Hepatocyte (in vitro differentiated cells): ENCODE results near the gene CDC42BPG. TPM values are rescaled to one million over a fixed set of nuclear protein-coding genes. Genes with fewer than 3 reads are reported as not detected.

Experiments
- DNase-seq: peaks from one replicate; pipeline ENCODE4 v3.0.0-alpha.2; 2016; ENCODE audit warnings: low spot score
- H2AFZ ChIP-seq: fragments of 200-600 bp; sonication (generic); 2 replicates; pipeline ENCODE4 v1.6.0; 2016; ENCODE audit warnings: antibody characterized with exemption, mild to moderate bottlenecking
- H3K27ac ChIP-seq: fragments of 200-600 bp; sonication (generic); 2 replicates; pipeline ENCODE4 v1.5.1; 2016; ENCODE audit warnings: mild to moderate bottlenecking
- H3K27me3 ChIP-seq: fragments of 200-600 bp; sonication (generic); 2 replicates; pipeline ENCODE4 v1.6.1; 2016
- H3K36me3 ChIP-seq: fragments of 200-600 bp; sonication (generic); replicated peaks from 2 replicates; pipeline ENCODE4 v1.5.1; 2016; ENCODE audit warnings: low read depth; ENCODE audit not compliant: insufficient read depth
- H3K4me1 ChIP-seq: fragments of 200-600 bp; sonication (generic); 2 replicates; pipeline ENCODE4 v1.5.1; 2016; ENCODE audit warnings: mild to moderate bottlenecking, moderate library complexity; ENCODE audit not compliant: insufficient read depth
- H3K4me2 ChIP-seq: fragments of 200-600 bp; sonication (generic); 2 replicates; pipeline ENCODE4 v1.6.0; 2016
- H3K4me3 ChIP-seq: fragments of 200-600 bp; sonication (generic); 2 replicates; pipeline ENCODE4 v1.5.1; 2016; ENCODE audit warnings: mild to moderate bottlenecking
- H3K79me2 ChIP-seq: fragments of 200-600 bp; sonication (generic); 2 replicates; pipeline ENCODE4 v1.6.0; 2017; ENCODE audit warnings: mild to moderate bottlenecking
- H3K9me2 ChIP-seq: fragments of 200-600 bp; sonication (generic); replicated peaks from 2 replicates; pipeline ENCODE4 v1.6.0; 2017; ENCODE audit warnings: mild to moderate bottlenecking; ENCODE audit not compliant: insufficient read depth
- H3K9me3 ChIP-seq: fragments of 200-600 bp; sonication (generic); 2 replicates; pipeline ENCODE4 v1.5.1; 2016; ENCODE audit warnings: low read depth, mild to moderate bottlenecking
- H4K20me1 ChIP-seq: fragments of 200-600 bp; sonication (generic); 2 replicates; pipeline ENCODE4 v1.6.0; 2016; ENCODE audit warnings: mild to moderate bottlenecking; ENCODE audit not compliant: insufficient read depth, poor library complexity, severe bottlenecking
- EZH2 ChIP-seq: fragments of 200-600 bp; sonication (generic); IDR thresholded peaks from 2 replicates; pipeline ENCODE4 v1.6.1; 2016; ENCODE audit warnings: antibody characterized with exemption, mild to moderate bottlenecking, borderline replicate concordance
- EZH2phosphoT487 ChIP-seq: fragments of 200-600 bp; sonication (generic); IDR thresholded peaks from one replicate; pipeline ENCODE4 v1.6.1; 2018; ENCODE audit warnings: antibody characterized with exemption, mild to moderate bottlenecking, low read depth, moderate library complexity; ENCODE audit not compliant: unreplicated experiment, severe bottlenecking
- WGBS: methylation state at CpG from one replicate; pipeline ENCODE4 v1.1.6; 2016; ENCODE audit warnings: low lambda C conversion rate; ENCODE audit errors: missing lambda C conversion rate; 5-methylcytosine and 5-hydroxymethylcytosine counted together
- polyA plus RNA-seq: library from polyadenylated mRNA; unstranded; fragments of >200 nt; fragmentation: Nextera tagmentation; extraction: Ambion mirVana; gene quantifications from 2 replicates; pipeline ENCODE4 v1.2.1, GENCODE V29; 2016
- total RNA-seq: library from RNA; depleted of rRNA; stranded (reverse); fragments of >200 nt; gene quantifications from 2 replicates; pipeline ENCODE4 v1.2.3, GENCODE V29; 2014
- TF ChIP-seq, protein P1 (sequence below): fragments of 200-600 bp; sonication (generic); IDR thresholded peaks from 2 replicates; pipeline ENCODE4 v1.5.1; 2016; ENCODE audit warnings: antibody characterized with exemption, mild to moderate bottlenecking; ENCODE audit not compliant: poor library complexity

Gene CDC42BPG
- total and polyA plus RNA-seq, 2 experiments from 2014 or later, result 3.1 to 8.4 TPM

- H3K79me2 ChIP-seq, result peaks cover 15% of the 10 kb centered on the region
- H3K36me3 ChIP-seq, result no peaks in the 10 kb centered on the region
- no peak for DNase-seq
- H3K27ac ChIP-seq, result no peak overlapping the region
- H4K20me1 ChIP-seq, result no peaks in the 10 kb centered on the region
- no peaks in the 10 kb centered on the region for H3K27me3 ChIP-seq
- no peak overlapping the region for H3K4me3 ChIP-seq
- TF ChIP-seq, protein P1, sequence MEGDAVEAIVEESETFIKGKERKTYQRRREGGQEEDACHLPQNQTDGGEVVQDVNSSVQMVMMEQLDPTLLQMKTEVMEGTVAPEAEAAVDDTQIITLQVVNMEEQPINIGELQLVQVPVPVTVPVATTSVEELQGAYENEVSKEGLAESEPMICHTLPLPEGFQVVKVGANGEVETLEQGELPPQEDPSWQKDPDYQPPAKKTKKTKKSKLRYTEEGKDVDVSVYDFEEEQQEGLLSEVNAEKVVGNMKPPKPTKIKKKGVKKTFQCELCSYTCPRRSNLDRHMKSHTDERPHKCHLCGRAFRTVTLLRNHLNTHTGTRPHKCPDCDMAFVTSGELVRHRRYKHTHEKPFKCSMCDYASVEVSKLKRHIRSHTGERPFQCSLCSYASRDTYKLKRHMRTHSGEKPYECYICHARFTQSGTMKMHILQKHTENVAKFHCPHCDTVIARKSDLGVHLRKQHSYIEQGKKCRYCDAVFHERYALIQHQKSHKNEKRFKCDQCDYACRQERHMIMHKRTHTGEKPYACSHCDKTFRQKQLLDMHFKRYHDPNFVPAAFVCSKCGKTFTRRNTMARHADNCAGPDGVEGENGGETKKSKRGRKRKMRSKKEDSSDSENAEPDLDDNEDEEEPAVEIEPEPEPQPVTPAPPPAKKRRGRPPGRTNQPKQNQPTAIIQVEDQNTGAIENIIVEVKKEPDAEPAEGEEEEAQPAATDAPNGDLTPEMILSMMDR, result no peak
- TF ChIP-seq EZH2 (no peak), EZH2phosphoT487 (no peak)
- 94% methylated on average over 7 of the region's 9 CpGs for WGBS
- H3K9me2 ChIP-seq, result no peaks in the 10 kb centered on the region
- H3K4me2 ChIP-seq, result no peak overlapping the region
- peaks cover 25% of the 10 kb centered on the region for H3K4me1 ChIP-seq
- no peak overlapping the region for H2AFZ ChIP-seq
- no peaks in the 10 kb centered on the region for H3K9me3 ChIP-seq
Observed at GRCh38 chr11:64805481-64805880, 39.0 kb downstream of the CDC42BPG start.

GRCh38 chr11:64804346-64805210, 39.9 kb downstream of the CDC42BPG start:
- Histone ChIP-seq H3K4me3 (no peak overlapping the region), H3K36me3 (no peaks in the 10 kb centered on the region), H3K4me1 (peaks cover 24% of the 10 kb centered on the region), H3K9me2 (no peaks in the 10 kb centered on the region), H2AFZ (no peak overlapping the region), H3K4me2 (peak overlapping the region; percentile 96), H3K27ac (peak overlapping the region; percentile 98), H3K79me2 (peaks cover 15% of the 10 kb centered on the region), H3K9me3 (no peaks in the 10 kb centered on the region), H4K20me1 (no peaks in the 10 kb centered on the region), H3K27me3 (no peaks in the 10 kb centered on the region)
- TF ChIP-seq, protein P1, result no peak
- TF ChIP-seq EZH2 (no peak), EZH2phosphoT487 (no peak)
- no peak for DNase-seq
- WGBS, result 97% methylated on average over 30 of the region's 41 CpGs

DNA sequence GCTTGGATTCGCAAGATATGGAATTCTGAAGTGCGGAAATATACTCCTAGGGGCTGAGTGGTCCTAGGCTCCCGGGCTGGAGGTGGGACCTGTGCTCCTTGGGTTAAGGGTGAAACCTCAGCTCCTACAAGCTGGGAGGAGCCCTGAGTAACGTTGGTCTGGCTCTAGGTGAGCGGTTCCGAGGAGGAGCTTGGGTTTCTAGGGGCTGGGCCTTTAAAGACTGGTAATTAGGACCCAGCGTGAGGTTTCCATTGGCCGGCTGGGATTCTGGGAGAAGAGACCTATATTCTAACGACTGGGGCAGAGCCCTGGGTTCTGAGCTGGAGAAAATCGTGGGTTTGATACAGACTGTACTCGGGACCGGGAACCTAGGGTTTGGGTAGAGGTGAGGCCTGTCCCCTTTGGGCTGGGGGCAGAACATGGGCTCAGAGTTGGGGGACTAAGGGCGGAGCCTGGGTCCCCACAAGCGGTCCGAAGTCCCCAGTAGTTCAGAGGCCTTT, 40.6 kb downstream of the CDC42BPG start:
- 44% methylated on average over 15 of the region's 15 CpGs for WGBS
- peak overlapping the region; percentile 83 for H3K4me3 ChIP-seq
- no peaks in the 10 kb centered on the region for H3K27me3 ChIP-seq
- no peaks in the 10 kb centered on the region for H3K9me2 ChIP-seq
- peak overlapping the region; percentile 96 for H3K4me2 ChIP-seq
- no peak for DNase-seq
- peaks cover 20% of the 10 kb centered on the region for H3K4me1 ChIP-seq
- peaks cover 8% of the 10 kb centered on the region for H3K79me2 ChIP-seq
- peak overlapping the region; percentile 98 for H2AFZ ChIP-seq
- H4K20me1 ChIP-seq, result no peaks in the 10 kb centered on the region
- H3K36me3 ChIP-seq, result no peaks in the 10 kb centered on the region
- no peak for TF ChIP-seq EZH2phosphoT487
- no peak for TF ChIP-seq EZH2
- TF ChIP-seq, protein P1, result no peak
- H3K27ac ChIP-seq, result peak overlapping the region; percentile 98
- H3K9me3 ChIP-seq, result no peaks in the 10 kb centered on the region
